Ishikawa (cell line): ENCODE results near the gene FGGY.

ENCODE experiments used
- CEBPB ChIP-seq: IDR thresholded peaks from 2 replicates; pipeline ENCODE4 v1.6.1; 2012
- CREB1 ChIP-seq: IDR thresholded peaks from 2 replicates; pipeline ENCODE4 v1.6.1; 2012; ENCODE audit warnings: low read depth
- EGR1 ChIP-seq: IDR thresholded peaks from 2 replicates; pipeline ENCODE4 v1.6.1; 2012
- EP300 ChIP-seq: IDR thresholded peaks from 2 replicates; pipeline ENCODE4 v1.6.1; 2012; ENCODE audit warnings: borderline replicate concordance
- FOXM1 ChIP-seq: IDR thresholded peaks from 2 replicates; pipeline ENCODE4 v1.6.1; 2012; ENCODE audit warnings: low read depth, borderline replicate concordance
- MAX ChIP-seq: IDR thresholded peaks from 2 replicates; pipeline ENCODE4 v1.6.1; 2012
- NFIC ChIP-seq: IDR thresholded peaks from 2 replicates; pipeline ENCODE4 v1.6.1; 2012
- RAD21 ChIP-seq: IDR thresholded peaks from 2 replicates; pipeline ENCODE4 v1.6.1; 2012; ENCODE audit warnings: low read depth
- REST ChIP-seq: IDR thresholded peaks from 2 replicates; pipeline ENCODE4 v1.6.1; 2012; ENCODE audit warnings: low read depth, mild to moderate bottlenecking
- TAF1 ChIP-seq: IDR thresholded peaks from 2 replicates; pipeline ENCODE4 v1.6.1; 2012; ENCODE audit warnings: low read depth, mild to moderate bottlenecking
- TCF12 ChIP-seq: IDR thresholded peaks from 2 replicates; pipeline ENCODE4 v1.6.1; 2012; ENCODE audit warnings: low read depth
- TEAD4 ChIP-seq: IDR thresholded peaks from 2 replicates; pipeline ENCODE4 v1.6.1; 2012
- USF1 ChIP-seq: IDR thresholded peaks from 2 replicates; pipeline ENCODE4 v1.6.1; 2012
- YY1 ChIP-seq: IDR thresholded peaks from 2 replicates; pipeline ENCODE4 v1.6.1; 2012; ENCODE audit warnings: low read depth
- ZBTB7A ChIP-seq: IDR thresholded peaks from 2 replicates; pipeline ENCODE4 v1.6.1; 2012; ENCODE audit warnings: low read depth

Gene FGGY

GRCh38 chr1:59443310-59443709 is 146.4 kb downstream of the FGGY start:
- TF ChIP-seq REST = no peak
- TF ChIP-seq RAD21 = no peak
- no peak for TF ChIP-seq TAF1
- no peak for TF ChIP-seq ZBTB7A

- TF ChIP-seq FOXM1 (no peak), MAX (no peak), TCF12 (no peak), USF1 (no peak), YY1 (no peak), CREB1 (no peak)
Measured at GRCh38 chr1:59444520-59444919, 147.6 kb downstream of the FGGY start.

GRCh38 chr1:59445040-59445439 is 148.1 kb downstream of the FGGY start:
- no peak for TF ChIP-seq USF1
- TF ChIP-seq TAF1 = no peak
- no peak for TF ChIP-seq CEBPB
- no peak for TF ChIP-seq REST
- TF ChIP-seq TEAD4 = no peak
- TF ChIP-seq NFIC = no peak
- no peak for TF ChIP-seq YY1
- no peak for TF ChIP-seq MAX
- no peak for TF ChIP-seq FOXM1
- TF ChIP-seq TCF12 = no peak
- no peak for TF ChIP-seq RAD21
- no peak for TF ChIP-seq EGR1
- TF ChIP-seq EP300 = no peak
- no peak for TF ChIP-seq ZBTB7A

- no peak for TF ChIP-seq USF1
- TF ChIP-seq TCF12 = no peak
- TF ChIP-seq NFIC = no peak
- TF ChIP-seq TEAD4 = no peak
- no peak for TF ChIP-seq CEBPB
- TF ChIP-seq MAX = no peak
- TF ChIP-seq REST = no peak
- TF ChIP-seq EP300 = no peak
- TF ChIP-seq TAF1 = no peak
- no peak for TF ChIP-seq EGR1
- TF ChIP-seq ZBTB7A = no peak
- no peak for TF ChIP-seq CREB1
- TF ChIP-seq RAD21 = no peak
- no peak for TF ChIP-seq FOXM1
- no peak for TF ChIP-seq YY1
Measured at GRCh38 chr1:59446257-59446901, 149.5 kb downstream of the FGGY start.

- TF ChIP-seq USF1 (no peak), NFIC (no peak), EP300 (no peak), CEBPB (no peak), ZBTB7A (no peak), RAD21 (no peak), TEAD4 (no peak), YY1 (no peak), REST (no peak), EGR1 (no peak), CREB1 (no peak), TCF12 (no peak), FOXM1 (no peak), MAX (no peak), TAF1 (no peak)
Measured at GRCh38 chr1:59452026-59452425, 155.1 kb downstream of the FGGY start.
